Stimulated activated naive B cell treated with anti-CD40 and anti-IgM and Interleukin-4, amounts not matched to agents 10 μg/mL and 1 μg/mL and 100 μg/mL, for 72 hours (primary cell): ENCODE data around the gene NOL9.
"Not testable (repeated sequence)": the region's sequence is repeated elsewhere in the genome, so short reads cannot be mapped to it uniquely, and the experiment has no call there.

Source experiments
- ATAC-seq, 2 donors: fragments of 150-1000 bp; cut with Tn5 transposase; replicated peaks; 2 replicates each; pipeline ENCODE4 v1.10.0; 2021; ENCODE audit warnings: moderate library complexity in 1 of 2
- DNase-seq: peaks from one replicate; pipeline ENCODE4 v3.0.0; 2021
- H3K27ac Mint-ChIP-seq: one replicate; pipeline ENCODE4 v1.8.0; 2022; ENCODE audit warnings: mild to moderate bottlenecking, mixed read lengths
- H3K27me3 Mint-ChIP-seq, 2 donors: one replicate each; pipeline ENCODE4 v1.8.0; 2022; ENCODE audit warnings: mixed read lengths in 2 of 2
- H3K36me3 Mint-ChIP-seq, 2 donors: one replicate each; pipeline ENCODE4 v1.8.0; 2022; ENCODE audit warnings: mixed read lengths in 2 of 2, mild to moderate bottlenecking in 1 of 2
- H3K4me1 Mint-ChIP-seq, 2 donors: one replicate each; pipeline ENCODE4 v1.8.0; 2022; ENCODE audit warnings: mixed read lengths in 2 of 2, mild to moderate bottlenecking in 1 of 2
- H3K4me3 Mint-ChIP-seq, 2 donors: one replicate each; pipeline ENCODE4 v1.8.0; 2022; ENCODE audit warnings: mild to moderate bottlenecking in 2 of 2, mixed read lengths in 2 of 2, moderate library complexity in 1 of 2
- H3K9me3 Mint-ChIP-seq, 2 donors: one replicate each; pipeline ENCODE4 v1.8.0; 2022; ENCODE audit warnings: mixed read lengths in 2 of 2, mild to moderate bottlenecking in 1 of 2

Gene NOL9

GRCh38 chr1:6502000-6502891 is 52.1 kb downstream of the NOL9 start:
- Mint-ChIP-seq H3K36me3 (peaks cover 0 to 1% of the 10 kb centered on the region in 2 donors), H3K4me3 (peak overlapping the region in 1 of 2 donors; percentile 16), H3K27me3 (peaks cover 49 to 52% of the 10 kb centered on the region in 2 donors), H3K9me3 (no peaks in the 10 kb centered on the region), H3K27ac (no peak overlapping the region), H3K4me1 (peaks cover 0 to 10% of the 10 kb centered on the region in 2 donors)
- ATAC-seq (no peak), DNase-seq (no peak)

- peaks cover 0 to 16% of the 10 kb centered on the region in 2 donors for H3K4me1 Mint-ChIP-seq
- no peak overlapping the region for H3K27ac Mint-ChIP-seq
- no peak overlapping the region for H3K4me3 Mint-ChIP-seq
- peaks cover 45 to 56% of the 10 kb centered on the region in 2 donors for H3K27me3 Mint-ChIP-seq
- no peaks in the 10 kb centered on the region for H3K9me3 Mint-ChIP-seq
- ATAC-seq (no peak), DNase-seq (no peak)
- peaks cover 0 to 1% of the 10 kb centered on the region in 2 donors for H3K36me3 Mint-ChIP-seq
Observed at GRCh38 chr1:6501279-6501813, 53.0 kb downstream of the NOL9 start.

GRCh38 chr1:6500544-6501278 is 53.6 kb downstream of the NOL9 start:
- Mint-ChIP-seq H3K36me3 (peaks cover 0 to 1% of the 10 kb centered on the region in 2 donors), H3K4me1 (peaks cover 3 to 21% of the 10 kb centered on the region in 2 donors), H3K27ac (no peak overlapping the region), H3K9me3 (no peaks in the 10 kb centered on the region), H3K4me3 (no peak overlapping the region), H3K27me3 (peaks cover 48 to 62% of the 10 kb centered on the region in 2 donors)
- ATAC-seq (no peak), DNase-seq (no peak)

- Mint-ChIP-seq H3K27me3 (peaks cover 50 to 66% of the 10 kb centered on the region in 2 donors), H3K4me1 (peaks cover 3 to 21% of the 10 kb centered on the region in 2 donors), H3K27ac (no peak overlapping the region), H3K9me3 (no peaks in the 10 kb centered on the region), H3K36me3 (peaks cover 0 to 1% of the 10 kb centered on the region in 2 donors), H3K4me3 (no peak overlapping the region)
- no peak for DNase-seq
- ATAC-seq, result no peak
Observed at GRCh38 chr1:6499296-6499695, 55.0 kb downstream of the NOL9 start.

GRCh38 chr1:6498576-6499111 is 55.7 kb downstream of the NOL9 start:
- Mint-ChIP-seq H3K9me3 (no peaks in the 10 kb centered on the region), H3K27ac (no peak overlapping the region), H3K4me1 (peaks cover 3 to 21% of the 10 kb centered on the region in 2 donors), H3K4me3 (no peak overlapping the region), H3K36me3 (peaks cover 0 to 1% of the 10 kb centered on the region in 2 donors), H3K27me3 (peaks cover 50 to 67% of the 10 kb centered on the region in 2 donors)
- ATAC-seq (no peak), DNase-seq (no peak)

- DNase-seq, result no peak
- Mint-ChIP-seq H3K9me3 (no peaks in the 10 kb centered on the region), H3K27ac (peak overlapping the region; percentile 69), H3K4me3 (peak overlapping the region; percentile 36 to 71), H3K36me3 (peaks cover 0 to 1% of the 10 kb centered on the region in 2 donors), H3K4me1 (peaks cover 3 to 21% of the 10 kb centered on the region in 2 donors), H3K27me3 (peaks cover 50 to 67% of the 10 kb centered on the region in 2 donors)
- no peak for ATAC-seq
Observed at GRCh38 chr1:6497867-6498575, 56.3 kb downstream of the NOL9 start.

GRCh38 chr1:6497215-6497866 is 57.0 kb downstream of the NOL9 start:
- DNase-seq, result no peak
- Mint-ChIP-seq H3K4me1 (peaks cover 3 to 21% of the 10 kb centered on the region in 2 donors), H3K27ac (no peak overlapping the region), H3K9me3 (no peaks in the 10 kb centered on the region), H3K4me3 (peak overlapping the region; percentile 63 to 71), H3K27me3 (peaks cover 50 to 67% of the 10 kb centered on the region in 2 donors), H3K36me3 (peaks cover 0 to 1% of the 10 kb centered on the region in 2 donors)
- peak; percentile 57 to 60 for ATAC-seq

GRCh38 chr1:6496890-6497214 is 57.5 kb downstream of the NOL9 start:
- DNase-seq (no peak), ATAC-seq (no peak)
- Mint-ChIP-seq H3K27me3 (peaks cover 48 to 68% of the 10 kb centered on the region in 2 donors), H3K36me3 (peaks cover 0 to 1% of the 10 kb centered on the region in 2 donors), H3K4me1 (peaks cover 3 to 22% of the 10 kb centered on the region in 2 donors), H3K4me3 (peak overlapping the region; percentile 61 to 63), H3K27ac (no peak overlapping the region), H3K9me3 (no peaks in the 10 kb centered on the region)

- Mint-ChIP-seq H3K4me3 (peak overlapping the region in 1 of 2 donors; percentile 61), H3K4me1 (peaks cover 9 to 27% of the 10 kb centered on the region in 2 donors), H3K9me3 (no peaks in the 10 kb centered on the region), H3K27me3 (peaks cover 48 to 69% of the 10 kb centered on the region in 2 donors), H3K27ac (no peak overlapping the region), H3K36me3 (peaks cover 0 to 1% of the 10 kb centered on the region in 2 donors)
- no peak for DNase-seq
- ATAC-seq, result no peak
Observed at GRCh38 chr1:6496365-6496721, 58.0 kb downstream of the NOL9 start.

- no peaks in the 10 kb centered on the region for H3K9me3 Mint-ChIP-seq
- H3K36me3 Mint-ChIP-seq, result no peaks in the 10 kb centered on the region
- peaks cover 10 to 32% of the 10 kb centered on the region in 2 donors for H3K4me1 Mint-ChIP-seq
- DNase-seq (no peak), ATAC-seq (peak in 1 of 2 donors; percentile 9)
- peaks cover 44 to 64% of the 10 kb centered on the region in 2 donors for H3K27me3 Mint-ChIP-seq
- no peak overlapping the region for H3K27ac Mint-ChIP-seq
- no peak overlapping the region for H3K4me3 Mint-ChIP-seq
Observed at GRCh38 chr1:6495540-6496364, 58.6 kb downstream of the NOL9 start.

- H3K4me1 Mint-ChIP-seq, result peaks cover 13 to 36% of the 10 kb centered on the region in 2 donors
- H3K4me3 Mint-ChIP-seq, result no peak overlapping the region
- DNase-seq (no peak), ATAC-seq (no peak)
- H3K27me3 Mint-ChIP-seq, result peaks cover 37 to 56% of the 10 kb centered on the region in 2 donors
- no peak overlapping the region for H3K27ac Mint-ChIP-seq
- H3K9me3 Mint-ChIP-seq, result no peaks in the 10 kb centered on the region
- H3K36me3 Mint-ChIP-seq, result no peaks in the 10 kb centered on the region
Observed at GRCh38 chr1:6495041-6495441, 59.3 kb downstream of the NOL9 start.

- Mint-ChIP-seq H3K27me3 (peaks cover 34 to 52% of the 10 kb centered on the region in 2 donors), H3K9me3 (no peaks in the 10 kb centered on the region), H3K4me3 (no peak overlapping the region), H3K27ac (no peak overlapping the region), H3K4me1 (peaks cover 13 to 39% of the 10 kb centered on the region in 2 donors), H3K36me3 (no peaks in the 10 kb centered on the region)
- DNase-seq, result no peak
- ATAC-seq, result no peak
Observed at GRCh38 chr1:6494627-6495026, 59.7 kb downstream of the NOL9 start.

GRCh38 chr1:6493834-6494223 is 60.5 kb downstream of the NOL9 start:
- not testable (repeated sequence) for H3K36me3 Mint-ChIP-seq, H3K27ac Mint-ChIP-seq, DNase-seq, H3K9me3 Mint-ChIP-seq, ATAC-seq, H3K4me3 Mint-ChIP-seq
- H3K4me1 Mint-ChIP-seq, result peaks cover 13 to 39% of the 10 kb centered on the region in 2 donors
- peaks cover 27 to 44% of the 10 kb centered on the region in 2 donors for H3K27me3 Mint-ChIP-seq
